Measurements from ENCODE around the gene NHEJ1.

NHEJ1 gene

DNA sequence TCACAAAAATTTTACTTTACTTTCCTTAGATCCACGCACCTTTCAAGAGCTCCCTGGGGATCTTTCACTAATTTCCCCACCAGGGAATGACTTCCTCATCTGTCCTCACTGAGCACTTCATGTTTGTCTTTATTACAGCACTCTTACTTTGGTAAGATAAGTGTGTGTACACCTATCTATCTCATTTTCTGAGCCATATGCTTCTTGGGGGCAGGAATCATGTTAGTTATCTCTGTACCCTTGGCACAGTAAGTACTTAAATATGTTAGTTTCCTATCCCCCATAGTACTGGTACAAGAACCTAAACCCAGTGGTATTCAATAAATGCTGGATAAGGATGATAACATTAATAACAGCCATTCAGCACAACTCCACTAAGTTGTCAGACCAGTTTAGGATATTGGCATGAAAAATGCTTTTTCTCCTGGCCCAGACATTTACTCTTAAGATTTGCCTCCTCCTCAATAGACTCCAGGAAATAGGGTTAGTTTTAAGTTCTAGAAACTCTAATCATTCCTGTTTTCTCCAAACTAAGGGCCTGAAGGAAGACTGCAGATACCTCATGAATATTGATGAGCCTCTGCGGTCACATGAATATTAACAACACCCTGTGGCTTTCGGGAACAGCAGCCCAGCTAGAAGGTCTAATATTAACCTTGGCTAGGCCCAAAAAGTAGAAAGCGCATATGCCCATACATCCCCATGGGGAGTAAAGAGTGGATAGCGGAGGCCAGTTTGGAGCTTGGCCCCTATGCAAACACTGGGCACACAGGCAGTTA lies 38.2 kb downstream of the NHEJ1 start:
- no peak for DNase-seq

DNA sequence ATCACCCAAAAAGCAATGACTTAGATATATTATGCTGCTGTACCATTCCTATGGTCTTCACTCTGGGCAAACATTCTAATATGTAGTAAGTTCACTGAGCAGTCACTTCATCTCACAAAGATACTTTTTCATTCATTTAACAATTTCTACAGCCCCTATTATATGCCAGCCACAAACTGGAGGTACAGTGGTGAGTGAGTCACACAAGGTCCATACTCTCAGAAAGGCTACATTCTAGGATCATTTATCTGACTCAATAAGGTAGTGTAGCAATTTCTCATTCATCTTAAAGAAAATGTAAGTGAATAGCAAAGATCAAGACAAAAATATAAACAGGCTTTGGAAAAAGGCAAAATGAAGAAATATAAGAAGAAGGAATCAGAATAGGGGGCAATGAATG lies 40.5 kb downstream of the NHEJ1 start:
- DNase-seq: no peak

DNA sequence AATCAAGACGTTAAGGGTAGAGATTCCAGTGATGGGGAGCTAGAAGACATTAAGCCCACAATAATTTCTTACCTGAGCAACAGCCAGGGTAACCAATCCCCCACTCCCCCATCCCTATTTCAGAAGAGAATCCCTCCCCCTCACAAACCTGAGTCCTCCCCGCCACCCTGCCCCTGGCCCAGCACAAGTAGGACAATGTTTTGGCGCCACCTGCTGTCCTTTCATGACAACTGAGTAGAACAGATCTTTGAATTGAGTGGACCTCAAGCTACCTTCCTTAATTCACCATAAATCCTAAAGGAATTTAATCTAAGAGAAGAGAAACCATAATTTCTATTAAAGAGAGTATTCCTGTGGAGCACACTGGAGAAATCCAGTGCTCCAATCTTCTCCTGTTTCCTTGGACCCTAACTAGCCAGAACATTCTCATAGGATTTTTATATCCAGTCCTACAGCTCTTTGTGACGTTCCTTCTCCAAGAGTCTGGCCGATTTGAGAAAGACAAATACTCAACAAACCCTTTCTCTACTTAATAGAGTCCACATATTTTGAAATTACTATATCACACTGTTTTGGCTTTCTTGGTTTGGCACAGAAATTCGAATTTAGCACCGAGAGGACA lies 41.1 kb downstream of the NHEJ1 start:
- DNase-seq: peak; percentile 62

DNA sequence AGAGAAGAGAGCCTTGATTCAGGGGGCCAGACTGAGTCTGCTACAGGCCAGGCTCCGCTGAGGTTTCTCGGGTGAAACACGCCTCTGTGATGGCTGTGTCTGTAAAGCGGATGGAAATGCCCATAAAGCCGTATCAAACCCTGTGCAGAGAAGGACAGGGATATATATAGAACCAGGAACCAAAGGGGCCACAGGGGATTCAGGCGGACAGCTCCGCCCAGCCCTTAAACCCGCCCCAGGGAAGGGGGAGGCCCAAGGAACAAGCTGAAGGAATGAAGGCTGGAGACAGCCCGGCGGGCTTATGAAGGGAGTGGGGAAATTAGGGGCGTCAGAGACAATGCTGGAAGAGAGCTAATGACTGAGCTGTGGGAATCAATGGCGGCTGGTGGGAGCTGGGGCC lies 42.1 kb downstream of the NHEJ1 start:
- no peak for DNase-seq

DNA sequence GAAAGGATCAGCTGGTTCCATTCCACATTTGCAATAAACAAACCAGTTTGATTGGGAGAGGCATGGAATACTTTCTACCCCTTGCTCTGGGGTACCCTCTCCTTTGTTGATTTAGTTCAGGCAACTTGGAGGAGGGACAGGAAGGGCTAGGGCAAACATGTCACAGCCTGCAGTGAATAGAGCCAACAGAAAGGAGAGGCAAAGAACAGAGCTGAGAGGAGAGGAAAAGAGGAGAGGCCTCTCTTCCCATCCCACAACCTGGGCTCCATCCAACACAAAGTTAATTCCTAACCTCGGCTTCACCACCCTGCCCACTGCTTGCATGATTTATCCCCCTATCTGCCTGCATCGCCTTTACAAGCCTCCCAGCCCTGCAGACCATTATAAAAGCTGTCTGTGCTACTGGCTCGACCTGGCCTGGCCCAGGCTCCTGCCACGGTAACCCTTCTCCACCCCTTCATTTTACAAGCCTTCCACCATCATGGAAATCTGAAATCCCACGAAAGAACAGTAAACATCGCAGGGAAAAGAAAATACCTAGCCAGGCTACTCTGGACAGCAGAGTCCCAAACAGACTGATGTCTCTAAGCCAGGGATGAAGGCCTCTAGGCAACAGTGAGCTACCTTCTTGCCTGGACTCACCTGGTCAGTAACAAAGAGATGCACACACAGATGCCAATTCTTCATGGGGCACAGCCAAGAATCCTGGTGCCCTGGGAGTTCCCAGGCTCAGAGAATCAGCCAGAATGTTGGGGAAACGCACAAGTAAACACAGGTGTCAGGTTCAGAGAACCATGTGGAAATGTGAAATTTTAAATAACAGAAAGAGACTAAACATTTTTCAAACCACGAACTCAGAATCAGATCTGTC lies 43.6 kb downstream of the NHEJ1 start:
- DNase-seq: no peak

DNA sequence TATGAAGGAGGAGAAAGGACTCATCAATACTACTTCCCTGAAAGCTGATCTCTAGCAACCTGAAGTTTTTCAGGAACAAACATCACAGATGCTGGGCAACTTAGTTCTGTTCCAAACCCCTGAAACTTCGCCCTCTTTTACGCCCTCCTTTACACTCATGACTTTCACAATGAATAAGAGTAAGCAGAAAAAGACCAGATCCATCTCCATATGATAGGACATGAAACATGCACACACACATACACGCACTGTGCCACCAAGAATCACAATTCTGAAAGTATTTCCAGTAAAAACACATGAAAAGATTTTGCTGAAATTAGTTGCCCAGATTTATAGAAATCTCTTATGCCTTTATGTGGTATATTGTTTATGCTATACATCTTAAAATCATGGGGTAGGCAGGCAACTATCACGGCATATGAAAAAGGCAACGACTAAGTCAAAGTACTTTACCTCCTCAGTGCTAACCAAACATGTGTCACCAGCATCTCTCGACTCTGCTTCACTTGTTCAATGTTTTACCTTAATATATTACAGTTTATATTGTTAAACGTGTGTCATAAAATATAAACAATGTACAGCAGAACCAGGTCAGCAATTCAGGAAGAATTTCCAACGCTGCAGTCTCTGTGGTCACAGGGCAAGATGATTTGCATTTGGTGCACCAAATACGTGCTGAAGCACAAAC lies 47.8 kb downstream of the NHEJ1 start:
- no peak for DNase-seq

DNA sequence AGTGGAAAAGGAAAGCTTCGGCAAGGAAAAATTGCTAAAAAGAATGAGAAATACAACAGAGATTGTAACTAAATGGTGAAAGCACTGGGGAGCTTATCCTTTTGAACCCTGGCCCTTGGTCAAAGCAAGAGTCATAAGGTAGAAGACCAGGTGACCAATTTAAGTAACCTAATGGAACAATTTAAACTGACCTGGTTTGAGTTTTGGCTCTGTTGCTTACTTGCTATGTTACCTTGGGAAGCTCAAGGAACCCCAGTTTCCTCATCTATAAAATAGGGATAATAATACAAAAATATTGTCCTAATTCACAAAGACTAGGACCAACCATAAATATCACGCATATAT lies 48.6 kb downstream of the NHEJ1 start:
- no peak for DNase-seq

DNA sequence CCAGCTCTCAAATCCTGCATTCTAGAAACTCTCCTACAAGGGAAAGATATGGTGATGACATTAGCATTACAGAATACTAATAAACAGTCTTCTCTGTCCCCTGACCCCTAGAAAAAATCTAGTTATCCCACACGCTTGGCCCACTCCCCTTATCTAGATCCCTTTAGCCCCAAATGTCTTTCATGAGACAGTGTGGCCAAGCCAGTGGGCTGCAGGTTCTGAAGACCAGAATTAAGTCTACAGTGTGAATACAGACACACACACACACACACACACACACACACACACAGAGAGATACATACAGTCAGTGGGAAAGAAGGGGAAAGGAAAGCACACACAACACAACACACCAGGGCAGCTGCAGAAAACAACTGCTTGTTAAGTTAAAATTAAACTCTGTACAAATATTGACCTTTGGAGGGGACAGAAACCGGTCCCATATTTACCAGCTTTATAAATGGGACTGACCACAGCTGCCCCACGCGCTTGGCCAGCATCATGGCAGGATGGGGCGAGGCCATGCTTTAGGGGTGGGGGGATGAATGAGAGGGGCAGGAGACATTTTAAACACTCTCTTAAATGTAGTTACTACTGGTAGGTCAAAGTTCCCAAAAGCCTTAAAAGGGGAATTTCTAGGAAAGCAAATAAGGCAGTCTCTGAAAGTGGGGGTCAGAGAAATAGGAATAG lies 49.1 kb downstream of the NHEJ1 start:
- no peak for DNase-seq

DNA sequence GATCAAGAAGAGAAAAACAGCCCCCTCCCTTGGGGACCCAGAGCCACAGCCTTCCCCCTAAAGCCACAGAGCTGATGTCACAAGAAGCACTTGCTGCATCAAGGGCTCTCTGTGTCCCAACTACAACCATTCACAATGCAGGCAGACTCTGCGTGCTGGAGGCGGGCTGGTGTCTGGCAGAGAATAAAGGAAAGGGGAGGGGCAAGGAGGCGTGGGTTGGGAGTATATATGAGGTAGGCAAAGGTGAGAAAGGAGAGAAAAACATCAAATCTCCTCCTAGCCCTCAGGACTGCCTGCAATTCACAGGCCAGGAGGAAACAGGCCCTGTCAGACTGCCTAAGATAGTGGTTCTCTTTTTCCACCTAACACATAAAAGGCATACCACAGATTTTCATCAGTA lies 51.1 kb downstream of the NHEJ1 start:
- DNase-seq: no peak

DNA sequence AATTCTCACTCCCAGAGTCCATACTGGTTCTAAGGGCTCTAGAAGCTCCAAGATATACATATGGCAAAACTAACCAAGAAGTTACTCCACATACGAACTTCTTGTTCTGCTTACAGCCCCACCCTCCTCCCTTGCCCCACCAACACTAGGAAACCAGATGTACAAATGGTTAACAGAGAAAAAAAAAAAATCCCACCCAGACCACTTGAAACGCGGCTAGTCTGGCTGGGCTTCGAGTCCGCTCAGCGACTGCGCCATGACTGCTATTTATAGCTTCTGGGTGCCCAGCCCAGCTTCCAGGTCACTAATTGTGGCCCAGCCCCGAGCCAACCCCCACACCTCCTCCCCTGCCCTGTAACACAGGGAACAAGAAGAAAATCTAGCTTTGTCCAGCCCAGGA lies 52.9 kb downstream of the NHEJ1 start:
- no peak for DNase-seq

DNA sequence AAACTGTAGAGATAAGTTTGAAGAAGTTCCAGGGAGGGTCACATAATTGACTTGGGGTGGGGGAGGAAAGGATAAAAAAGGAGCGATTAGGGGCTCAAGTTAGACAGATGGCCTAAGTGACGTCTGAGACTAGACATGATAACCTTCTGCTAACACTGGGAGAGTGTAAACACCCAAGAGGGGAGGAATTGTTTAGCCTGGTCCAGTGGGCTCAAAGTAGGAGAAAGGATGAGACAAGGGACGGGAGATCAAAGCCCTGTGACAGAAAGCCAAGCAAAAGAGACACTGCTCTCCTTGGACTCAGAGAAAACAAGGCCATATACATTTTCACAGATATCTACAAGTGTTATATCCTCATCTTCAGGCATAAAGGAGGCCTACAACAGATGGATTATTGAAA lies 54.4 kb downstream of the NHEJ1 start:
- no peak for DNase-seq

DNA sequence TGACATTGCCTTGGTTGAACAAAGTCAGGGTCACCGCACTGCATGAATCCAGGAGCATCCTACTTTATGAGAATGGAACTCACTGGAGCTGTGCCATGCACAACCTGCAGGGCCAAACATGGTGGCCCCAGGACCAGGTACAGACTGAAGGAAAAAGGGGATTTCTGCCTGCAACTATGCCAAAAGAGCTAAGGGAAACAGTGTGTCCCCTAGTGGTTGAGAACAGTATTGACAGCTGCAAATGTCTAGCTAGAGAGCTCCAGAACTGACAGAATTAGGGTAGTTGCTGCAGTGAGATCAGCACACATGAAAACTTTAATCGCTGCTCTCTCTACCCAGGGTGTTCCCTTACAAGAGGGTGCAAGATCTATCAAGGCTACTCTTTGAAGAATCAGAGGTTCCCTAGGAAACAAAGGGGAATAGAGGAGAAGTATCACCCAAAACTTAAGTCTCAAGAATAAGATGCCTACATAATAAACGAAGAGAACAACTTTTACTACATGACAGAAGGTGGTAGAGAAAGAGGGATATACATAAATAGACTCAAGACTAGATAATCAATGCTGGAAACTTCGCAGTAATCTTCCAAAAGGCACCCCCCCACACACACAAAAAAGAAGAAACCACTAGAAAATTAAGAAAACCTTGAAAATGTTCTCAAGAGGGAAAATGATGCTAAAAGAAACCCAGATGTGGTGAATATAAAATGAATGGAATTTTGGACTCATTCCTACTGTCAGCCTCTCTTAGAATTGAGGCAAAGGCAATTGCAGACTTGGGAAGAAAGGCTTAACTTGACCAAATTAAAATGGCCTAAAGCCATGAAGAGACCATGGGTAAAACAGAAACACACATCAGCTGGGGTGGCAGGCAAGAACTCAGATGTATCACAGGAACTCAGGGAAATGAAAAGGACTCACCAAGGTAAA lies 56.2 kb downstream of the NHEJ1 start:
- DNase-seq: no peak

DNA sequence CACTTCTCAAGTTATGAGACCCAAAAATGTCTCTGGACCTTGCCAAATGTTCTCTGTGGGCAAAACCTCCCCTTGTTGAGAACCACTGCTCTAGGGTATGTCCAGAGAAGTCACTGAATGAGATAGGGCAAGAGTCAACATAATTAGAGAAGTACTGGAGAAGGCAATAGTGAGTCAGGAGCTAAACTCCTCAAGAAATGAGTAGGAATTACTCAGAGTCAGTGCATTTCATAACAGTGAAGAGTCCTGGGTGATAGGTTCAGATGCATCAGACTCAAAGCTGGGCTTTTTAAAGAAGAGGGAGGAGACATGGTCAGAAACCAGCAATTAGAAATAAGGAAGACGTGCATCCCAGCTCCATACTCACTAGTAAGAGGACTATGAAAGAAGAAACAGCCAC lies 61.3 kb downstream of the NHEJ1 start:
- no peak for DNase-seq

DNA sequence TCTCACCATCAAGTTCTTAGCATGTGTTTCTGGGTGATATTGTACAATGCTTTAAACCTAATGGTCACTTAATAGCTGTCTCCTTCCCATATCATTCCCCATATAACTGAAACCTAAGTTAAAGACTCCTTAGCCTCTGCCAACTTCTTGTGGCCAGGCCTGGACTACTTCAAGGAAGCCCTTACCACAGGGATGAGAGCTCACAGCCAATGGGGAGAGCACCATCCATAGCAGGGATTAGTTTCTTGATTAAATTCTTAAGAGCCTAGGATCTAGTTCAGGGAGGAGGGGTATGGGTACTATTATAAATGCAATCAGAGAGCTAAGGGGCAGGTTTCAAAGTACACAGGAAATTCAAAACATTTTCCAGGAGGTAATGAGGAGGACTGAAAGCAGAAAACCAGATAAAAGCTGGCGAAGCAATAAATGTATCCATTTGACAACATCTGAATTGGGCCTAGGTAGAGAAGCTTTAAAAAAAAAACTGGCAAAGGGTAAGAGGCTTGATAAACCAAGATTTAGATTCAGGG lies 65.1 kb downstream of the NHEJ1 start:
- DNase-seq: no peak

DNA sequence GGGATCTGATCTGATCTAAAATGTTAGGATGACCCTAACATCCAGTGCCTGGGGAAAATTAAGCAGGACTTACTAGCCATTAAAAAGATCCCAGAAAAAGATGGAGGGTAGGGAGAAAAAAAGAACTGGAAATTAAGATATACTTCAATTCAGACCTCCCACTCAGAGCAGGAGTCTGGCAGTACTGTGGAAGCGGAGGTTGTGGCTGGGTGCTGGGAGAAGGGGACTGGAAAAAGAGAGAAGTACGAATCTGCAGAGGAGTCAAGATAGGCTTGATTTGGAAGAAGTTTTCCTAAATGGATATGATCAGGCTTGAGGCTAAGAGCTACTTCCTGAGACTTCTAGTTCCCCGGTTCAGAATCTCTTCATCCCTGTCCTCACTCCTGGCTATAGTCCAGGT lies 66.4 kb downstream of the NHEJ1 start:
- no peak for DNase-seq

DNA sequence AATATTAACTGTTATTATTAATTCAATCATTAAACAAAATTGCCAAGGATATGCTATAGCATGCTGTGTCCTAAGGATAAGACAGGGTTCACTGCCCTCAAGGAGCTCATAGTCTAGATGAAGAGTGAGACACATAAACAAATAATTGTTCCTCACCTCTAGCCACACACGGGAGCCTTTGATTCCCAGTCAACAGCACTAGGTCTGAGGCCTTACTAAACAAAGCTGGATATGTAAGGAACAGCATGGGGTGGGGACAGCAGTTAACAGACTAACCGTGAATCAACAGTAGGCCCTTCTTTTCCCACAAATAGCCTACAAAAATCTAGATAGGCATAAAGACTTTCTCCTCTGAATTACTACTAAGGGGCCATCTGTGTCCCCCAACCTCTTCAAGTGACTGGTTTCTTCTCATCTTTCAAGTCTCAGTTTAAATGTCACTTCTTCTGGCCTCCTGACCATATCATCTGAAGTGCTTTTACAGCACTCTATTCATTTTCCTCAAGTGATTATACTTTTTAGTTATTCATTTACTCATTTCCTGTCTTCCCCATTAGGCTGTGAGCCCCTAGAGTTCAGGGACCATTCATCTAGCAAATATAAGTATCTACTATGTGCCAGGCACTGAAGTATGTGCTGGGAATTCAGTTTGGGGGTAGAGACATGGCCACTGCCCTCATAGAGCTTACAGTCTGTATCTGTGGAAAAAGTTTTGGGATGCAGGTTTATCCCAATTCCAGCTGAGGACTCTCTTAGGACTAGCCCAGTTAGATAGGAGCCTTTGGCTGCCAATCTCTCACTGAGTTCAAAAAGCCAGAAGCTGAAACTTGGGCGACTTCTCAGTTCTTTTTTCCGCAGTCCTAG lies 69.9 kb downstream of the NHEJ1 start:
- no peak for DNase-seq

DNA sequence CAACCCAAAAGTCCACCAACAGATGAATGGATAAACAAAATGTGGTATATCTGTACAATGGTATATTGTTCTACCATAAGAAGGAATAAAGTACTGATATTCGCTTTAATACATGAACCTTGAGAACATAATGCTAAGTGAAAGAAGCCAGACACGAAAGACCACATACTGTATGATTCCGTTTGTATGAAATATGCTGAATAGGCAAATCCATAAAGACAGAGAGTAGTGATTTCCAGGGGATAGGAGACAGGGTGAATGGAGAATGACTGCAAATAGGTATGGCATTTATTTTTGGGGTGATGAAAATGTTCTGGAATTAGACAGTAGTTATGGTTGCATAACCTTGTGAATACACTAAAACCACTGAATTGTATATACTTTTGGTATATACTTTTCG lies 71.3 kb downstream of the NHEJ1 start:
- no peak for DNase-seq

DNA sequence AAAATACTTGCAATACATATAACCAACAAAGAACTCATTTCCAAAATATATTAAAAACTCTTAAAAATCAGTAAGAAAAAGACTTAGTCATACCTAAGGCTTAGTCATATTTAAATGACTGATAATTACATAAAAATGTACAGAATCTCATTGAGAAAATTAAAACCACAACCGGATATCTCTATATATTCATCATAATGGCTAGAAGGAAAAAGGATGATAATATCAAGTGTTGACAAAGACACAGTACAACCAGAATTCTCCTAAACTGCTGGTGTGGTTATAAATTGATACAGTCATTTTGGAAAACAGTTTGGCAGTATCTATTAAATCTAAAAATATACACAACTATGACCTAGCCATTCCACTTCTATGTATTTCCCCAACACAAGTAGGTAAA lies 72.8 kb downstream of the NHEJ1 start:
- DNase-seq: no peak

DNA sequence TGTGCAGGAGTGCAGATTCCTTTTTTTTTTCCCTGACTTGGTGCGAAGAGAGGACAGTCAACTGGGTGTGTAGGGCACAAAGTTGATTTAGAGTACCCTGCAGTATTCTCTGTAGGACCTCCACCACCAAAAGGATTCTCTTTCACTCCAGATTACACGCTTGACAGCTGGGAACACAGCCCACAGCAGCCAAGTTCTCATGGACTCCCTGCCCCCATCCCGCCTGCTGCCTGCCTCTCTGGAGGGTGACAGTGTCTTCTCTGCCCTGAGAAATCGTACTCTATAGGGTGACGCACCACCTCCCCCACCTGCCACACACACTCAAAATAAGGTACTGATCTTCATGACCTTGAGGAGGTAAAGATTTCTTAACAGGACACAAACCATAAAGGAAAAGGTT lies 73.3 kb downstream of the NHEJ1 start:
- no peak for DNase-seq

DNA sequence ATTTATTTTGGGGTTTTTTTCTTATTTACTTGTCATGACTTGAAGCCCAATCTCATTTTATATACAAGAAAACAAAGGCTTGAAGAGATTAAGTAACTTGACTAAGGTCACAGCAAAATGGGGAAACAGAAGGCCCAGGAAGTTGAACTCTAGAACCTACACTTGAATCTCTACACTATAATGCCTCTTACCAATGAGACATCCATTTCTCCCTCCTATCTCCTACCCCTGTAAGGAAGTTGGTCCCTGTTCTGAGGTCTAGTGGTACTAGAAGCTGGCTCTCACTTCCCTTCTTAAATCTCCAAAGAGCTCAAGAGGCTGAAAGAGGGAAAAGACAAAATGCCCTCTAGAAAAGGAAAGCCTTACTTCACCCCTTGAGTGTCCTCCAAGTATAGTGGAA lies 74.4 kb downstream of the NHEJ1 start:
- no peak for DNase-seq

Data from activated CD4-positive, CD25-positive, alpha-beta regulatory T cell treated with anti-CD3 and anti-CD28 coated beads, Interleukin-2, amount 50 U/mL, for 72 hours (primary cell).